ENCODE results near the gene USP47.

- TF ChIP-seq POLR2A (IDR thresholded peaks at IDR 0.05; ENCODE audit: low read length) (no peak), GATA1 (IDR thresholded peaks at IDR 0.05; ENCODE audit: low read depth, low read length) (no peak)
Observed at GRCh38 chr11:11937433-11937832, 95.7 kb downstream of the USP47 start.
